DND-41 (cell line): ENCODE results near the gene CEP126.

Experiments
- ATAC-seq: fragments of 200-7000 bp; cut with Tn5 transposase; 3 replicates; pipeline ENCODE4 v1.9.1; 2021; ENCODE audit warnings: low read depth; ENCODE audit not compliant: insufficient read depth
- DNase-seq: peaks from one replicate; pipeline ENCODE4 v3.0.0-alpha.2; 2020
- H2AFZ ChIP-seq: 2 replicates; pipeline ENCODE4 v1.6.0; 2012; ENCODE audit warnings: low read depth, low read length
- H3K27ac ChIP-seq: 2 replicates; pipeline ENCODE4 v1.5.1; 2012; ENCODE audit warnings: low read length, inconsistent platforms
- H3K27me3 ChIP-seq: fragments of 200-600 bp; sonication (generic); 2 replicates; pipeline ENCODE4 v1.6.0; 2012; ENCODE audit warnings: low read length, mild to moderate bottlenecking, inconsistent platforms; ENCODE audit not compliant: insufficient read depth, poor library complexity
- H3K36me3 ChIP-seq: 2 replicates; pipeline ENCODE4 v1.5.1; 2012; ENCODE audit warnings: low read length, inconsistent platforms; ENCODE audit not compliant: insufficient read depth
- H3K4me1 ChIP-seq: 2 replicates; pipeline ENCODE4 v1.5.1; 2012; ENCODE audit warnings: mild to moderate bottlenecking, low read length; ENCODE audit not compliant: insufficient read depth
- H3K4me2 ChIP-seq: 2 replicates; pipeline ENCODE4 v1.6.0; 2012; ENCODE audit warnings: mild to moderate bottlenecking, moderate library complexity, low read length, inconsistent platforms; ENCODE audit not compliant: insufficient read depth
- H3K4me3 ChIP-seq, 2 experiments: fragments of 200-600 bp in 1 of 2; shearing (Covaris generic) in 1 of 2; 2 replicates each; pipeline ENCODE4 v1.5.1; 2012 to 2016; ENCODE audit warnings: inconsistent platforms in 2 of 2, low read length in 2 of 2, mild to moderate bottlenecking in 2 of 2, low read depth in 1 of 2, moderate library complexity in 1 of 2
- H3K79me2 ChIP-seq: 2 replicates; pipeline ENCODE4 v1.6.0; 2012; ENCODE audit warnings: low read length, inconsistent platforms; ENCODE audit not compliant: insufficient read depth
- H3K9ac ChIP-seq: 2 replicates; pipeline ENCODE4 v1.6.0; 2012; ENCODE audit warnings: low read depth, mild to moderate bottlenecking, inconsistent platforms, low read length, moderate library complexity
- H3K9me3 ChIP-seq: 2 replicates; pipeline ENCODE4 v1.5.1; 2012; ENCODE audit warnings: low read length, moderate library complexity, mild to moderate bottlenecking, inconsistent platforms; ENCODE audit not compliant: insufficient read depth, severe bottlenecking
- H4K20me1 ChIP-seq: 2 replicates; pipeline ENCODE4 v1.6.0; 2012; ENCODE audit warnings: low read length; ENCODE audit not compliant: insufficient read depth
- EZH2 ChIP-seq: IDR thresholded peaks from 3 replicates; pipeline ENCODE4 v1.6.1; 2012; ENCODE audit warnings: borderline replicate concordance, low read depth, mild to moderate bottlenecking, moderate library complexity, low read length, inconsistent platforms; ENCODE audit not compliant: severe bottlenecking
- TF ChIP-seq, protein P1 (sequence below): IDR thresholded peaks from 2 replicates; pipeline ENCODE4 v1.5.1; 2012; ENCODE audit warnings: borderline replicate concordance, low read length, moderate library complexity, mild to moderate bottlenecking; ENCODE audit not compliant: poor library complexity, severe bottlenecking; ENCODE audit errors: extremely low read depth

The CEP126 gene

DNA sequence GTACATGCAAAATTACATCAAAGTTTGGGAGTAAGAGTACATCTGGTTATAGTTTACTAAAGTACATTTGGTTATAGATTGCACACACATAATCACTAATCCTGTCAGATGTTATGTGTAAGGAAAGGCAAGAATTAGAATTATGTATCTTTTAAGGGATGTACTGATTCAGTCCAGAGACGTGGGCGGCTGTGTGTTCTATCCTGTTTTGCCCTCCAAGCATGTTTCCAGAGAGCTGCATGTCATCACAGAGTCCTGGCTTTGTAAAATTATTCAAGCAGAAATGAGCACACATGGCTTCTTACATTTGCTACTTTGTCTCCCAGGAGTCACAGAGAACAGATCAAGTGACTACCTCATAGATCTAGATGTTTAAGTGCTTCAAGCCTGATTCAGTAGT is 33.2 kb upstream of the CEP126 start:
- no peaks in the 10 kb centered on the region for H4K20me1 ChIP-seq
- H3K4me3 ChIP-seq, result no peak overlapping the region
- ATAC-seq, result no peak
- H3K4me2 ChIP-seq, result no peak overlapping the region
- no peaks in the 10 kb centered on the region for H3K79me2 ChIP-seq
- no peaks in the 10 kb centered on the region for H3K4me1 ChIP-seq
- TF ChIP-seq EZH2, result no peak
- TF ChIP-seq, protein P1, sequence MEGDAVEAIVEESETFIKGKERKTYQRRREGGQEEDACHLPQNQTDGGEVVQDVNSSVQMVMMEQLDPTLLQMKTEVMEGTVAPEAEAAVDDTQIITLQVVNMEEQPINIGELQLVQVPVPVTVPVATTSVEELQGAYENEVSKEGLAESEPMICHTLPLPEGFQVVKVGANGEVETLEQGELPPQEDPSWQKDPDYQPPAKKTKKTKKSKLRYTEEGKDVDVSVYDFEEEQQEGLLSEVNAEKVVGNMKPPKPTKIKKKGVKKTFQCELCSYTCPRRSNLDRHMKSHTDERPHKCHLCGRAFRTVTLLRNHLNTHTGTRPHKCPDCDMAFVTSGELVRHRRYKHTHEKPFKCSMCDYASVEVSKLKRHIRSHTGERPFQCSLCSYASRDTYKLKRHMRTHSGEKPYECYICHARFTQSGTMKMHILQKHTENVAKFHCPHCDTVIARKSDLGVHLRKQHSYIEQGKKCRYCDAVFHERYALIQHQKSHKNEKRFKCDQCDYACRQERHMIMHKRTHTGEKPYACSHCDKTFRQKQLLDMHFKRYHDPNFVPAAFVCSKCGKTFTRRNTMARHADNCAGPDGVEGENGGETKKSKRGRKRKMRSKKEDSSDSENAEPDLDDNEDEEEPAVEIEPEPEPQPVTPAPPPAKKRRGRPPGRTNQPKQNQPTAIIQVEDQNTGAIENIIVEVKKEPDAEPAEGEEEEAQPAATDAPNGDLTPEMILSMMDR, result no peak
- H3K27ac ChIP-seq, result no peak overlapping the region
- H3K9me3 ChIP-seq, result no peaks in the 10 kb centered on the region
- no peak overlapping the region for H3K9ac ChIP-seq
- H2AFZ ChIP-seq, result no peak overlapping the region
- H3K36me3 ChIP-seq, result no peaks in the 10 kb centered on the region
- peaks cover 6% of the 10 kb centered on the region for H3K27me3 ChIP-seq
- no peak for DNase-seq

DNA sequence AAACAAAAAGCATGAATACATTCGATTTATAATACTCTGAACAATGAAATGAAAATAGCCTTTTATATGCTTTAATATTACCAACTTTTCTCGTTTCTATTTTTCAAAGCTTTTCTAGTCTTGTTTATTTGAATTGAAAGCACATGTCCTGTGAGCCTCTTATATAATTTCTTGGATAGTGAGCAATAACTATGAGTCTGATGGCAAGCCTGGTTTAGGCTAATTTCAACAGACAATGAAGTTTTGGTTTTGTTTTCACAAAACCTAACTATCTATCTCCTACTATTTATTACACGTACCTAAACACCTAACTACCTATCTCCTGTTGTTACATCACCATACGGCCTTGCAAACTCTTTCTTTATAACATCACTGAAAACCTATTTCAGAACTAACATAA is 29.2 kb upstream of the CEP126 start:
- Histone ChIP-seq H3K27me3 (peaks cover 6% of the 10 kb centered on the region), H3K9ac (no peak overlapping the region), H3K27ac (no peak overlapping the region), H3K4me2 (no peak overlapping the region), H3K79me2 (no peaks in the 10 kb centered on the region), H3K9me3 (no peaks in the 10 kb centered on the region), H3K4me3 (no peak overlapping the region), H2AFZ (no peak overlapping the region), H4K20me1 (no peaks in the 10 kb centered on the region), H3K36me3 (no peaks in the 10 kb centered on the region), H3K4me1 (no peaks in the 10 kb centered on the region)
- TF ChIP-seq, protein P1, result no peak
- no peak for TF ChIP-seq EZH2
- no peak for DNase-seq
- ATAC-seq, result no peak

DNA sequence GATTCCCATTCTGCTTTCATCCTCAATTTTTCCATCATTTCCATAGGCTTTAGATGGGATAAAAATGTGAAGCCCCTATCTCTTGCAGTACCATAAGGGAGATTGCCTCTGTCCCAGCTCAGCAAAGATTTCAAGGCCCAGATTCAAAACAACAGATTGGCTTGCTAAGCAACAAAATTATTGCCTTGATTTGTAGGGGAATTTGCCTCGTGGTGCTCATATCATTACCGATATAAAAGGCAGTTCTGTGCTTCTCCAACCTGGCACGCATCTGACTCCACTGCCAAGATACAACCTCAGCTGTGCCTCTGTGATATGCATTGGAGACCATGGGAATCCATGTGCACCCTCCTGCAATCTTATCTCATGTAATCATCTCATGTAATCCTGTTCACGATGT is 25.0 kb upstream of the CEP126 start:
- Histone ChIP-seq H3K36me3 (no peaks in the 10 kb centered on the region), H3K4me3 (no peak overlapping the region), H3K27me3 (no peaks in the 10 kb centered on the region), H3K4me1 (no peaks in the 10 kb centered on the region), H3K9me3 (no peaks in the 10 kb centered on the region), H3K4me2 (no peak overlapping the region), H3K9ac (no peak overlapping the region), H3K79me2 (no peaks in the 10 kb centered on the region), H3K27ac (no peak overlapping the region), H2AFZ (no peak overlapping the region), H4K20me1 (no peaks in the 10 kb centered on the region)
- DNase-seq (no peak), ATAC-seq (no peak)
- TF ChIP-seq, protein P1, result no peak
- no peak for TF ChIP-seq EZH2

DNA sequence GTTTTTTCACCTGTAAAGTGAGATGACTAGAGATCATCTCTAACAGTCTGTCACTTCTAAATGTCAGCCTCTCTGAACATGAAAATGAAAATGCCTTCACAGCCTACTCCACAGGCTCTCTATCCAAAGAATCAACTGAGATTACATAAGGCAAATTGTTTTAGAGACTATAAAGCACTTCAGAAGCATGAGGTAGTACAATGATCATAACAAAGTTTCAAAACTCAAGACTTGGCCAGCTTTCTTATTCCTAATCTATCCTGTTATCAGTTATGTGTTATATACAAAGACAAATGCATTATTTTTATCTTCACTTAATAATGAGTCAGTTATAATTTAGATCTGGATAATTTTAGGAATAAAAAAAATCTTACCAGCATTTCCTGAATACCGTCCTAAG is 20.3 kb upstream of the CEP126 start:
- Histone ChIP-seq H2AFZ (no peak overlapping the region), H3K9ac (no peak overlapping the region), H3K27ac (no peak overlapping the region), H3K4me3 (no peak overlapping the region), H3K9me3 (no peaks in the 10 kb centered on the region), H3K79me2 (no peaks in the 10 kb centered on the region), H3K4me1 (no peaks in the 10 kb centered on the region), H3K36me3 (no peaks in the 10 kb centered on the region), H3K27me3 (no peaks in the 10 kb centered on the region), H3K4me2 (no peak overlapping the region), H4K20me1 (no peaks in the 10 kb centered on the region)
- TF ChIP-seq, protein P1, result no peak
- TF ChIP-seq EZH2, result no peak
- ATAC-seq, result no peak
- DNase-seq, result no peak
